Measurements from ENCODE around the gene NAALADL1. TPM values are rescaled to one million over a fixed set of nuclear protein-coding genes. Genes with fewer than 3 reads are reported as not detected.

Gene NAALADL1
- total and polyA plus RNA-seq, 5 donors from 2014 or later, result 16.4 to 52.2 (median 27.8) TPM

- no peak for DNase-seq
- no peak for ATAC-seq (ENCODE audit: low read depth in 2 of 2)
- no peak overlapping the region for H3K4me3 Mint-ChIP-seq
- no peaks in the 10 kb centered on the region for H3K36me3 Mint-ChIP-seq
- no peaks in the 10 kb centered on the region for H3K9me3 Mint-ChIP-seq
- Histone ChIP-seq H3K27me3 (ENCODE audit: control insufficient read depth, insufficient read depth, low read length) (no peaks in the 10 kb centered on the region), H3K27ac (ENCODE audit: insufficient read depth, low read length, poor library complexity, severe bottlenecking) (no peak overlapping the region), H3K4me3 (ENCODE audit: low read depth, low read length) (no peak overlapping the region), H3K4me1 (ENCODE audit: control insufficient read depth, insufficient read depth, low read length, poor library complexity, severe bottlenecking) (no peaks in the 10 kb centered on the region), H3K36me3 (ENCODE audit: control insufficient read depth, insufficient read depth, low read length) (no peaks in the 10 kb centered on the region), H3K9me3 (ENCODE audit: control insufficient read depth in 2 of 2, low read length in 2 of 2) (no peaks in the 10 kb centered on the region)
- peak overlapping the region in 1 of 3 donors; percentile 32 for H3K27ac Mint-ChIP-seq
- peaks cover 0 to 17% (median 9%) of the 10 kb centered on the region in 4 donors for H3K4me1 Mint-ChIP-seq
- peaks cover 10% of the 10 kb centered on the region for H3K27me3 Mint-ChIP-seq
Observed at GRCh38 chr11:64996327-64996709, 62.0 kb downstream of the NAALADL1 start.

Other genes with a start within 250 kb of the NAALADL1 start
- gene MEN1, start 248.0 kb downstream of the NAALADL1 start, total RNA-seq, result 31.3 TPM
- 10 to 100 TPM; 20.9 to 26.1 (median 24.5) TPM for gene MEN1, start 248.0 kb downstream of the NAALADL1 start, polyA plus RNA-seq
- 11.6 TPM for gene CDC42BPG, start 213.9 kb downstream of the NAALADL1 start, total RNA-seq
- under 1 TPM in 2 of 4 donors, not detected in 2; 0.11 to 0.13 TPM for gene CDC42BPG, start 213.9 kb downstream of the NAALADL1 start, polyA plus RNA-seq
- 201 TPM for gene EHD1, start 179.9 kb downstream of the NAALADL1 start, total RNA-seq
- gene EHD1, start 179.9 kb downstream of the NAALADL1 start, polyA plus RNA-seq, result 100 to 1,000 TPM; 180 to 223 (median 183) TPM
- gene ATG2A, start 141.3 kb downstream of the NAALADL1 start, total RNA-seq, result 234 TPM
- gene ATG2A, start 141.3 kb downstream of the NAALADL1 start, polyA plus RNA-seq, result 1 to 10 TPM; 5.8 to 8.0 (median 6.4) TPM
- 34.5 TPM for gene PPP2R5B, start 133.9 kb downstream of the NAALADL1 start, total RNA-seq
- gene PPP2R5B, start 133.9 kb downstream of the NAALADL1 start, polyA plus RNA-seq, result 1 to 10 TPM; 3.6 to 4.9 (median 3.8) TPM
- gene GPHA2, start 122.7 kb downstream of the NAALADL1 start, total RNA-seq, result not detected
- not detected for gene GPHA2, start 122.7 kb downstream of the NAALADL1 start, polyA plus RNA-seq
- gene MAJIN, start 86.4 kb downstream of the NAALADL1 start, total RNA-seq, result not detected
- gene MAJIN, start 86.4 kb downstream of the NAALADL1 start, polyA plus RNA-seq, result under 1 TPM in 3 of 4 donors, not detected in 1; 0.46 to 0.64 (median 0.51) TPM
- not detected for gene BATF2, start 61.6 kb downstream of the NAALADL1 start, total RNA-seq
- not detected for gene BATF2, start 61.6 kb downstream of the NAALADL1 start, polyA plus RNA-seq
- 16.5 TPM for gene ARL2, start 44.4 kb downstream of the NAALADL1 start, total RNA-seq
- 10 to 100 TPM; 57.6 to 67.6 (median 66.1) TPM for gene ARL2, start 44.4 kb downstream of the NAALADL1 start, polyA plus RNA-seq
- gene SNX15, start 31.1 kb downstream of the NAALADL1 start, total RNA-seq, result 17.4 TPM
- 10 to 100 TPM in 3 of 4 donors, 1 to 10 TPM in 1; 9.4 to 15.6 (median 11.1) TPM for gene SNX15, start 31.1 kb downstream of the NAALADL1 start, polyA plus RNA-seq
- 4.2 TPM for gene SAC3D1, start 17.3 kb downstream of the NAALADL1 start, total RNA-seq
- 10 to 100 TPM; 11.7 to 15.3 (median 13.4) TPM for gene SAC3D1, start 17.3 kb downstream of the NAALADL1 start, polyA plus RNA-seq
- gene CDCA5, start 25.5 kb upstream of the NAALADL1 start, total RNA-seq, result 1.7 TPM
- 1 to 10 TPM in 3 of 4 donors, under 1 TPM in 1; 0.78 to 3.2 (median 1.6) TPM for gene CDCA5, start 25.5 kb upstream of the NAALADL1 start, polyA plus RNA-seq
- 42.9 TPM for gene ZFPL1, start 25.7 kb upstream of the NAALADL1 start, total RNA-seq
- 10 to 100 TPM; 27.0 to 33.2 (median 30.2) TPM for gene ZFPL1, start 25.7 kb upstream of the NAALADL1 start, polyA plus RNA-seq
- gene VPS51, start 37.7 kb upstream of the NAALADL1 start, total RNA-seq, result 234 TPM
- gene VPS51, start 37.7 kb upstream of the NAALADL1 start, polyA plus RNA-seq, result 100 to 1,000 TPM in 1 of 4 donors, 10 to 100 TPM in 3; 84.2 to 109 (median 96.3) TPM
- 20.2 TPM for gene TM7SF2, start 53.3 kb upstream of the NAALADL1 start, total RNA-seq
- 10 to 100 TPM in 2 of 4 donors, 1 to 10 TPM in 2; 8.0 to 11.1 (median 9.4) TPM for gene TM7SF2, start 53.3 kb upstream of the NAALADL1 start, polyA plus RNA-seq
- gene ZNHIT2, start 59.1 kb upstream of the NAALADL1 start, total RNA-seq, result 6.0 TPM
- 10 to 100 TPM; 20.1 to 29.0 (median 22.7) TPM for gene ZNHIT2, start 59.1 kb upstream of the NAALADL1 start, polyA plus RNA-seq
- gene FAU, start 63.6 kb upstream of the NAALADL1 start, total RNA-seq, result 1,172 TPM
- 1,000 to 10,000 TPM; 1,003 to 1,125 (median 1,056) TPM for gene FAU, start 63.6 kb upstream of the NAALADL1 start, polyA plus RNA-seq
- 47.7 TPM for gene MRPL49, start 63.8 kb upstream of the NAALADL1 start, total RNA-seq
- 100 to 1,000 TPM; 104 to 125 (median 111) TPM for gene MRPL49, start 63.8 kb upstream of the NAALADL1 start, polyA plus RNA-seq
- 66.3 TPM for gene SYVN1, start 76.0 kb upstream of the NAALADL1 start, total RNA-seq
- 10 to 100 TPM in 1 of 4 donors, 1 to 10 TPM in 3; 6.2 to 10.8 (median 7.3) TPM for gene SYVN1, start 76.0 kb upstream of the NAALADL1 start, polyA plus RNA-seq
- not detected for gene SPDYC, start 111.7 kb upstream of the NAALADL1 start, total RNA-seq
- gene SPDYC, start 111.7 kb upstream of the NAALADL1 start, polyA plus RNA-seq, result not detected
- gene CAPN1, start 123.4 kb upstream of the NAALADL1 start, total RNA-seq, result 158 TPM
- gene CAPN1, start 123.4 kb upstream of the NAALADL1 start, polyA plus RNA-seq, result 100 to 1,000 TPM in 2 of 4 donors, 10 to 100 TPM in 2; 91.2 to 148 (median 109) TPM
- 25.7 TPM for gene POLA2, start 203.4 kb upstream of the NAALADL1 start, total RNA-seq
- 10 to 100 TPM in 3 of 4 donors, 1 to 10 TPM in 1; 8.3 to 13.4 (median 12.8) TPM for gene POLA2, start 203.4 kb upstream of the NAALADL1 start, polyA plus RNA-seq

Data from CD4-positive, CD25-positive, alpha-beta regulatory T cell (primary cell).